ENCODE results near the gene CCDC167.

GRCh38 chr6:37480118-37480736, 19.5 kb downstream of the CCDC167 start:
- TF ChIP-seq CTCF (conservative IDR thresholded peaks at IDR 0.05; ENCODE audit: low read depth, low read length) (no peak), EZH2 (IDR thresholded peaks at IDR 0.05; ENCODE audit: borderline replicate concordance, low read depth, low read length, poor library complexity, severe bottlenecking) (no peak)

Measured in A673 (cell line).